GM23248 (cell line): ENCODE measurements around the gene DPYSL5.

ENCODE experiments used
- EZH2 ChIP-seq: fragments of 200-600 bp; sonication (generic); IDR thresholded peaks from 2 replicates; pipeline ENCODE4 v1.6.1; 2018; ENCODE audit warnings: antibody characterized with exemption, mild to moderate bottlenecking; ENCODE audit not compliant: insufficient read depth, poor library complexity, severe bottlenecking
- EZH2phosphoT487 ChIP-seq: fragments of 200-600 bp; sonication (generic); IDR thresholded peaks from 2 replicates; pipeline ENCODE4 v1.6.1; 2018; ENCODE audit warnings: antibody characterized with exemption, moderate library complexity, mild to moderate bottlenecking, low read depth; ENCODE audit not compliant: insufficient read depth

DNA sequence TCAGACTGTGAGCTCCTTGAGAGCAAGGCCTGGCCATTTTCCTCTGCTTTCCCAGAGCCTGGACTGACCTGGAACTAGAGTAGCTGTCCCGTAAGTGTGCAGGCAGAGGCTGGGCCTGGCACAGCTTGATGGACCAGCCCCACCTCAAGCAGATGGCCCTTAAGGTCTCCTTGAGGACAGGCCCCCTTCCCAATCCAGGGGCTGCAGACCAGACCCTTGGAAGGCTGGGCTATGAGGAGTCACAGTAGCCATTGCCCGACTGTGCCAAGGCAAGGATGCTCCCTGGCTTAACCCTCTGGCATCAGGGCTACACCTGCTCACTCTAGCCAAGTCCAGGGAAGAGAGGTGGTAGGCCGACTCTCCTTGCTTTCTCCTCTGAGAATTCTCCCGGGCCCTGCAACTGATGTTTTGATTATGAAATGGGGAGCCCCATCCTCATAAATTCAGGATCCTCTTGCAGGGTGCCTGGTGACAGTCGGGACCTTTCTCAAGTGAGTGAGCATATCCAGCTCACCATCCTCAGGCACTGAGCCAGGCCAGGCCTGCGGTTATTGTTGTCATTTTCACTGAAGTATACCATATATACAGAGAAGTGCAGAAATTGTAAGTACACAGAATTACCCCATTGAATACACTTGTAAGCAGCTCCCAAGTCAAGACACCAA is 51.7 kb downstream of the DPYSL5 start:
- no peak for TF ChIP-seq EZH2phosphoT487
- no peak for TF ChIP-seq EZH2
